ENCODE measurements around the gene KIF22. TPM values are rescaled to one million over a fixed set of nuclear protein-coding genes. Genes with fewer than 3 reads are reported as not detected.

Gene KIF22
- polyA plus RNA-seq, 3 donors: 22.0 to 46.2 (median 28.9) TPM

- intact Hi-C loops (cut with micrococcal nuclease): loop anchor here (5.0 to 10.0 kb wide), 3 partner anchors 45 to 178 kb away; partner anchors contain the start of genes CDIPT (in 1 of the 2), HIRIP3 (in 1 of the 2) and INO80E (in 1 of the 2)
- 0% methylated on average over 22 of the region's 37 CpGs for WGBS (ENCODE audit: insufficient coverage)
These were observed 26.3 kb downstream of the KIF22 start for GRCh38 chr16:29816694-29817441.

More at GRCh38 chr16:29816694-29817441, 26.3 kb downstream of the KIF22 start:
- Mint-ChIP-seq H3K4me3 (peak overlapping the region; percentile 95 to 96), H3K9me3 (peaks cover 0 to 4% (median 0%) of the 10 kb centered on the region in 7 donors), H3K27me3 (ENCODE audit: low read depth in 3 of 3) (peaks cover 16 to 25% (median 23%) of the 10 kb centered on the region in 3 donors), H3K27ac (peak overlapping the region; percentile 78 to 98 (median 91)), H3K4me1 (peaks cover 69% of the 10 kb centered on the region), H3K36me3 (peaks cover 24 to 26% of the 10 kb centered on the region in 2 donors)
- Histone ChIP-seq H2AFZ (ENCODE audit: insufficient read depth, low read depth, low read length, poor library complexity, severe bottlenecking) (peak overlapping the region; percentile 95), H3K79me2 (ENCODE audit: insufficient read depth, low read length) (peaks cover 52% of the 10 kb centered on the region), H3K9ac (ENCODE audit: insufficient read depth, low read length, poor library complexity, severe bottlenecking) (peak overlapping the region; percentile 81), H3K27me3 (ENCODE audit: control insufficient read depth in 2 of 2, insufficient read depth in 2 of 2, low read length in 2 of 2) (peaks cover 5 to 19% of the 10 kb centered on the region in 2 donors), H3K4me1 (ENCODE audit: control insufficient read depth in 1 of 2, insufficient read depth in 2 of 2, low read length in 2 of 2) (peaks cover 54 to 75% of the 10 kb centered on the region in 2 donors), H3K4me2 (replicated peaks; ENCODE audit: extremely low read depth, low read length, poor library complexity, severe bottlenecking) (peak overlapping the region; percentile 99), H3K9me3 (replicated peaks in 1 of 2; ENCODE audit: control insufficient read depth in 1 of 2, insufficient read depth in 1 of 2, low read length in 2 of 2) (no peaks in the 10 kb centered on the region), H3K4me3 (replicated peaks in 1 of 3; ENCODE audit: low read depth in 2 of 3, low read length in 3 of 3) (peak overlapping the region; percentile 64 to 88 (median 74)), H4K20me1 (ENCODE audit: insufficient read depth, low read length) (peaks cover 39% of the 10 kb centered on the region), H3K36me3 (replicated peaks in 1 of 2; ENCODE audit: control insufficient read depth in 1 of 2, insufficient read depth in 2 of 2, low read length in 2 of 2) (peaks cover 13 to 21% of the 10 kb centered on the region in 2 donors), H3K27ac (ENCODE audit: low read depth in 1 of 2, low read length in 2 of 2) (peak overlapping the region; percentile 73 to 83)
- TF ChIP-seq CTCF (IDR thresholded peaks at IDR 0.05): no peak
- DNase-seq: peak in 1 of 3 donors; percentile 14
